Activated CD8-positive, alpha-beta memory T cell treated with anti-CD3 and anti-CD28 coated beads, Interleukin-2, amount 50 U/mL, for 4 hours (primary cell): ENCODE results near the gene CT55.
"Not testable (repeated sequence)": the region's sequence is repeated elsewhere in the genome, so short reads cannot be mapped to it uniquely, and the experiment has no call there.

ENCODE experiments used
- DNase-seq: peaks from one replicate; pipeline ENCODE4 v3.0.0-alpha.2; 2020

Gene CT55, protein sequence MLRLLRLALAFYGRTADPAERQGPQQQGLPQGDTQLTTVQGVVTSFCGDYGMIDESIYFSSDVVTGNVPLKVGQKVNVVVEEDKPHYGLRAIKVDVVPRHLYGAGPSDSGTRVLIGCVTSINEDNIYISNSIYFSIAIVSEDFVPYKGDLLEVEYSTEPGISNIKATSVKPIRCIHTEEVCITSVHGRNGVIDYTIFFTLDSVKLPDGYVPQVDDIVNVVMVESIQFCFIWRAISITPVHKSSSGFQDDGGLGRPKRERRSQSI

DNA sequence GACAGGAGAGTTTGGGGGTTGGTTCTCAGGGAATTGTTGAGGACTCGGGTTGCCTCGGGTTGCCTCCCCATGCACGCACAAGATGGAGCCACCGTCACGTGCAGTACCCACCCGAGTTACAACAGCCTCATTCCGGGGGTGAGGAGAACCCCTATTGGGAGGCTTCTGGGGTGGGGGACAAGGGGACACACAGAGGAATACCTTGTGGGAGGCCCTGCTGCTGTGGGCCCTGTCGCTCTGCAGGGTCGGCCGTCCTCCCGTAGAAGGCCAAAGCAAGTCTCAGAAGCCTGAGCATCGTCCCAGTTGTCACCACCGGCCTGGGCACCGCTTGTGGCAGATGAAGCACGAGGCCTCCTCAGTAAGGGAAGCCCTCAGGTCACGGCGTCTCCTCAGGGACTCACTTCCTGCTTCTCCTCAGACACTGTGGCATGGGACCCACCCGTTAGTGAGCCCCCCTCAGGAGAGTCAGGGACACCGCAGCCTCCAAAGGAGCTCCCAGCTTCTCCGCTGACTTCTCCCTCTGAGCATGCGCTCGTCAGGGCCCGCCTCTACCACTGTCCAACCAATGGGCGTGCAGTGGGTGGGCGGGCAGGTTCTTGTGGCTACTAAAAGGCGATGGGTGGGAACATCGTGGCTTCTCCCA, at the start of gene CT55:
TSS of gene CT55 (minus strand) at position 522 of the 643 bp plus-strand sequence. CDS start at position 295, 227 bp downstream.
- no peak for DNase-seq

DNA sequence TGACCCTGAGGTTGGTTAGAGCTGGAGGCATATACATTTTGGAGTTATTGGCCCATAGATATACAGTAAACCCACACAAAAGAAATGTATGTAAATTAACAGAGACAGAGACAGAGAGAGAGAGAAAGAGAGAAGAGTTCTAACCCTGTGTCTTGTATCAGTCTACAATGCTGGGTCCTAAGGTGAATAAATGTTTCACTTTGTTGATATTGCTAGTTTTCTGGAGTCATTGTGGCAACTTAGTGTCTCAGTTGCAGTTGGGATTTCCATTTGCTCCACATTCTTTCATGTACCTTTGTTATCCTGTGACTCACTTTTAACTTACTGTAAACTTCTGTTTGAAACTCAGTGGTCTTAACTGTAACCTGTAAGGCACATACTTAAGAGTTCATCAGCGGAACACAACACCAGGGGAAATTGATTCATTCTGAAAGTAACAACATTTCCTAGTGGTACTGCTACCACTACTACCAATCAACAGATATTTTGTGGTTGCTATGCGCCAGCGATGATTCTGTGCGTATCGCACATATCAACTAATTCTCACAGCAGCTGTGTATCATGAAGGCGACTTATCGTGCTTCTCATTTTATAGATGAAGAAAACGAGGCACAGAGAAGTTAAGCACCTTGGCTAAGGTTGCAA, 42.1 kb upstream of the CT55 start:
- no peak for DNase-seq

DNA sequence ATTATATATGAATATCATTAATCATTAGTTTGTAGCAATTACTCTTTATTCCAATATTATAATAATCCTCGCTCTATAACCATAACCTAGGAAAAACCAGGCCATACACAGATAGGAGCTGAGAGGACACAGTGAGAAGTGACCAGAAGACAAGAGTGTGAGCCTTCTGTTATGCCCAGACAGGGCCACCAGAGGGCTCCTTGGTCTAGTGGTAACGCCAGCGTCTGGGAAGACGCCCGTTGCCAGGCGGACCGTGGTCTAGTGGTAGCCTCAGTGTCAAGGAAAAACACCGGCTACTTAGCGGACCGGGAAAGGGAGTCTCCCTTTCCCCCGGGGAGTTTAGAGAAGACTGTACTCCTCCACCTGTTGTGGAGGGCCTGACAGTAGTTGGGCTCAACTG, 35.2 kb upstream of the CT55 start:
- DNase-seq = peak; percentile 31

DNA sequence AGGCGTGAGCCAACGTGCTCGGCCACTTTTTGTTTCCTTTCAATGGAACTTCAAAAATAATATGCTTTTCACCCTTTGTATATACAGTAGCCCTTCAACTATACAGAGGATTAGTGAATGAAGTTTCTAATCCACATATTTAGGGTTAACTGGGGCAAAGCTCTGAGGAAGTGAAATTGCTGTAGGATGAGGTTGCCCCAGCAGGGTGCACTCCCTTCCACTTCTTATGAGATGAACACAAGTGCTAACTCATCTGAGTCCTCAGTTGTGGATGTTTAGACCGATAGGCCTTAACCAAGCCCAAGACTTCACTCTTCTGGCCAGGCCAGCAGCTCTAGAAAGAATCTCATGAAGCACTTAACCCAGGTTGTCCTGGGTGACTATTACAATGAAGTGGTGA, 29.1 kb upstream of the CT55 start:
- no peak for DNase-seq

DNA sequence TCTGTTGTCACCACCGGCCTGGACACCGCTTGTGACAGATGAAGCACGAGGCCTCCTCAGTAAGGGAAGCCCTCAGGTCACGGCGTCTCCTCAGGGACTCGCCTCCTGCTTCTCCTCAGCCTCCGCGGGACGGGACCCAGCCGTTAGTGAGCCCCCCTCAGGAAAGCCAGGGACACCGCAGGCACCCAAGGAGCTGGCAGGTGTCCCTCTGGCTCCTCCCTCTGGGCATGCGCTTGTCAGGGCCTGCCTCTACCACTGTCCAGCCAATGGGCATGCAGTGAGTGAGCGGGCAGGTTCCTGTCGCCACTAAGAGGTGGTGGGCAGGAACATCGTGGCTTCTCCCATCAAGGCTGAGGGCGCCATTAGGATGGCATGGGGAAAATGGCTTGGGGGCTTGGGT, 23.5 kb upstream of the CT55 start:
- DNase-seq = no peak

DNA sequence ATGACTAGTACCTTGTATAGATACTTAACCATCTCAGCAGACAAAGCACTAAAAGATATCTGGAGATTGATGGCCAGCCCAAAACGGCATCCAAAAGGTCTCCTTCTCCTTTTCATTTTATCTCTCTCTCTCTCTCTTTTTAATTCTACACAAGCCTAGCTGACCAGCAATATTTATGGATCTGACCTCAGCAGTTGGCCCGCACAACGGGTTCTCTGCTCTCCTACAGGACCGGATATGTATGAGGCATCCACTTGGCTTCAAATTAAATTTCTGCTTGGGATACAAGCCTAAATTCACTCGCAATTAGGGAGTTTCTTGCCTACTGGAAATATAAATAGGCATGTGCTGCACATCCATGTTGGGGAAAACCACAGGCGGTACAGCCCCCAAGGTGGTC, 22.5 kb upstream of the CT55 start:
- DNase-seq = no peak

DNA sequence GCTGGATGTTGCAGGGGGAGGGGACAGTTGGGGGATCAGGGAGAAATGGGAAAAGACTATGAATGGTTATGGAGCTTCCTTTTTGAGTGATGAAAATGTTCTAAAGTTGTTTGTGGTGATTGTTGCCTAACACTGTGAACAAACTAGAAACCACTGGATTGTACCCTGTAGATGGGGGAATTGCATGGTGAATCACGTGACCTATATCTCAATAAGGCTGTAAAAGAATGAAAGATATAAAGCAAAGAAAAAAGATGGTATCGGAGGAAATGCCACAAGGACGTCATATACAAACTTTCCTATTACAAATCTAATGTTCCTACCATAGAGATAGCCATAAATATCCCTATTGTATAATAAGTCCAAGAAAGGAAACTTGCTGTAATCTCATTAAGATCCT, 20.6 kb upstream of the CT55 start:
- no peak for DNase-seq

DNA sequence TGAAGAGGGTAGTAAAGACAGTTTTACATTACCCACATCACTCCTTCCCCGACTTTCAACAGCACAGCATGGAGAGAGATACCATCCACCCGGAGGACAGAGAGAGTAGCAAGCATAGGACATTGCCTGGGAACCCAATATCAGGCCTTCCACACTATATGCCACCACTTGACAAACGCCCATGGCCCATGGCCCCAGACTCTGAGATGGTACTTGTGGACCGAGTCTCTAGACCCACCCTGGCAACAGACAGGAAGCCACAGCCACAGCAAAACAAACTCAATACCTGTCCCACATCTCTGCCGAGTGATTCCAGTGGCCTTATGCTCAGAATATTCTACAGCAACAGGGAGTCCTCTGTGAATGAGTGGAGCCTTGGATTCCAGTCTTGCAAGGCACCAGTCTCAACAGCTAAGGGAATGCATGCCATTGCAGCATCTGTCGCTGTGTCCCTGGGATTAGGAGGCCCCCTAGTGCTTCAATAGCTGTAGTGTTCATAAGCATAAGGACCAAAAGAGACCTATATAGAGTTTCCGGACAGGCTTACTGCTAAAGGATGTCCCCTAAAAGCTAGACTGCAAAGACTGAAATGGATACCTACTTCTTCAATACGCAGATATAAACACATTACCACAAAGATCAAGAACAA, 14.7 kb upstream of the CT55 start:
- DNase-seq = no peak

DNA sequence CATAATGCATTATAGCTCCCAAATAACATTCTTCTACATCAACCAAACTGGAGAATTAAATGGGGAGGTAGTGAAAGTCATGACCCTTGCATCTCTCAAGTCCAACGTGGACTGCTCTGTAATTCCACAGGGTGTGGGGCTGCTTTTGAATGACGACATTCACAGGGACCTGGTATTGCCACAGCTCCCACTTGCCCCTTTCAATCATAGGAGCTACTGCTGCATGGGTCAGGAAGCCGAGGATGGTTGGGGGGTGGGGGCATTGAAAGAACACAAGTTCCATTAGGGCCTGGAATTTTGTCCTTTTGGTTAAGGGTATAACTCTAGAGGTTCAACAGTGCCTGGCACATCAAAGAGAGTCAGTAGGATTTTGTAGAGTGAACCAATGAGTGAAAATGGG, 7.4 kb upstream of the CT55 start:
- DNase-seq = no peak

DNA sequence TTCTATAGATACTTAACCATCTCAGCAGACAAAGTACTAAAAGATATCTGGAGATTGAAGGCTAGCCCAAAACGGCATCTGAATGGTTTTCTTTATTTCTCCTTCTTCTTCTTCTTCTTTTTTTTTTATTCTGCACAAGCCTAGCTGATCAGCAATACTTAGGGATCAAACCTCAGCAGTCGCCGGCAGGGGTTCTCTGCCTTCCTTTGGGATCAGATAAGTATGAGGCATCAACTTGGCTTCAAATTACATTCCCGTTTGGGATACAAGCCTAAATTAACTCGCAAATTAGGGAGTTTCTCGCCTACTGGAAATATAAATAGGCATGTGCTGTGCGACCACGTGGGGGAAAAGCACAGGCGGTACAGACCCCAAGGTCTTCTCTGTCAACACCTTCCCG, 730 bp downstream of the CT55 start:
- DNase-seq = no peak

DNA sequence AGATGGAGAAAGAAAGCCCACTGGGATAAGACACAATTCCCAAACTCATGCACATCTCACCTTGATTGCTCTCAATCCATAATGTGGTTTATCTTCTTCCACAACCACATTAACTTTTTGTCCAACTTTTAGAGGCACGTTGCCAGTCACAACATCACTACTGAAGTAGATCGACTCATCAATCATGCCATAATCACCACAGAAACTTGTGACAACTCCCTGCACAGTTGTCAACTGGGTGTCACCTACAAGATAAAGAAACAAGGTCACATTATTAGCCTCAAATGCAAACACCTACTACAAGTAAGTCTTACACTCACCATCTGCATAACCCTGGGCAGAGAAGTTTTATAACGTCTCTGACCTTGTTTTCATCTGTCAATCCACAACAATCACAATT, 1.7 kb downstream of the CT55 start:
- DNase-seq = not testable (repeated sequence)

DNA sequence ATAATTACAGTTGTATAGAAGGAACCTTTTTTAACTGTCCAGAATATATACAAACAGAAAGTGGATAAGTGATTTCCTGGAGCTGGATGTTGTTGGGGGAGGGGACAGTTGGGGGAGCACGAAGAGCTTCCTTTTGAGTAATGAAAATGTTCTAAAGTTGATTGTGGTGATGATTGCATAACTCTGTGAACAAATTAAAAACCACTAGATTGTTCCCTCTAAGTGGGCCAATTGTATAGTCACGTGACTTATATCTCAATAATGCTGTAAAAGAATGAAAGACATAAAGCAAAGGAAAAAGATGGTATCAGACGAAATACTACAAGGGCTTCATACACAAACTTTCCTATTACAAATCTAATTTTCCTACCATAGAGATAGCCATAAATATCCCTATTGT, 2.7 kb downstream of the CT55 start:
- DNase-seq = no peak

DNA sequence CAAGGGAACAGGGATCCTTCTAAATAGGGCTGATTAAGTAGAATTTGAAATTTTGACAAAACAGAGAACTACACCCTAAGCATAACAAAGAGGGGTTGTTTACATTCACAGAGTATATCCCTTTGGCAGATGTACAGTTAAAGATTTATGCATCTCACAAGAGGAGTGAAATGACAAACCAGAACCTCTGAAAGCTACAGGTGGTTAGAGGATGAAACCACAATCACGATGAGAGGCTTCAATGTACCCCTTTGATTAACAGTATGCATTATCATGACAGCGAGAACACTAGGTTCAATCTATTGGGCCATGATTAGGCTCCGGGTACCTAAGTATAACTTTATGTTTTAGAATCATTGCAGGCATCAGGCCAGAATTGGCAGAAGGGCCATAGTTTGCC, 16.5 kb downstream of the CT55 start:
- DNase-seq = not testable (repeated sequence)

DNA sequence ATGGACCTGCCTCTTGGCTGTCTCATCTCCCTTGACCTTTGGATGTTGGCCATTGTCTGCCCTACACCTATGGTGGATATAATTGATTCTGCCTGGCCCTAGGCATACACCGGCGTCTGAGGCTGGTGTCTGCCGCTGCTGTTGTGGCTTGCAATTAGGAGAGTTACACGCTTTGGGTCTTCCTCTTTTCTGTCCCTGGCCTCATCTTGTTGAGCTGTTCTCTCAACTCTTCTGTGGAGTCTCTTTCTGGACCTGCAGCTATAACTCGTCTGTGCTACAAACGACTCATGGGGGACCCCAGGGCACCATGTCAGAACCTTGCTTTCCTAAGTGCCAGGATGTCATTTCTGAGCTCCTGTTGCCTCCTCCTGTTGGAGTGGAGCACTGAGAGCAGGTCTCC, 45.1 kb downstream of the CT55 start:
- DNase-seq = not testable (repeated sequence)

DNA sequence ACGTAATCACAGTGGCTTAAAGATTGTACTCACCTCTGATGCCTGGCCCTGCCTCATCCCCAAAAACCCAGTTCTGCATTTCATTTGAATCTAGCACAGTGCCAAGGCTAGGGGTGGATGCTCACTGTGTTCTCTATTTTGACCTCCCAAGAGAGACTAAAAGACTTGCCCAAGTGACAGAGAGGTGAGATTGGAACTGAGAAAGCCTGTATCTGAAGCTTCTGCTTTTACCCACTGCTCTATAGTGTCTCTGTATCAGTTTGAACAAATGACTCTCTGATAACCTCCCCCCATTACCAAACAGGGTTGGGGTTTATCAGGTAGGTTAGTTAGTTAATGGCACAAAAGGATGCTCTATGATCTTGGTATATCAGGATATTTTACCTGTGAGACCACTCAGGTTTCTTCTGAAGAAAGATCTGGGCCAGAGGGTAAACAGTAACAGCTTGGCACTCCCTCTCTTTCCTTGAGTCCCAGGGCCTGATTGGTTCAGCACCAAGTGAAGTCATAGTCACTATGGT, 51.1 kb downstream of the CT55 start, which contains the start of gene ETDB:
TSS of gene ETDB (minus strand) at position 471 of the 521 bp plus-strand sequence. CDS start 1,265 bp downstream, outside the sequence.
- not testable (repeated sequence) for DNase-seq

DNA sequence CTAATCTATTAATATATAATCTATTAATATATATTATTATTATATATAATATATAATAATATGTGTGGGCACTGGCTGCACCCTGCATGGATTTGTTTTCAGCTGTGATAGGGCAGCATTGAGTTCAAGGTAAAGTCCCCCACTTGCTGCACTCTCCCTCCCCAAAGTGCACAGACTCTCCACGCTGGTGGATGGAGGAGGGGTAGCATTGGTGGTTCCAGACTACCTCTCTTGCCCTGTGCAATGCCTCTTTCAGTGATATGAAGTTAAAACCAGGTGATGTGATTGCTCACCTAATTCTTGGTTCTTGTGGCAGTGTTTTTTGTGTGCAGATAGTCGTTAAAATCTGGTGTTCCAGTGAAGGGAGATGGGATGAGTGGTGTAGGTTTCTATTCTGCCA, 55.1 kb downstream of the CT55 start:
- not testable (repeated sequence) for DNase-seq

DNA sequence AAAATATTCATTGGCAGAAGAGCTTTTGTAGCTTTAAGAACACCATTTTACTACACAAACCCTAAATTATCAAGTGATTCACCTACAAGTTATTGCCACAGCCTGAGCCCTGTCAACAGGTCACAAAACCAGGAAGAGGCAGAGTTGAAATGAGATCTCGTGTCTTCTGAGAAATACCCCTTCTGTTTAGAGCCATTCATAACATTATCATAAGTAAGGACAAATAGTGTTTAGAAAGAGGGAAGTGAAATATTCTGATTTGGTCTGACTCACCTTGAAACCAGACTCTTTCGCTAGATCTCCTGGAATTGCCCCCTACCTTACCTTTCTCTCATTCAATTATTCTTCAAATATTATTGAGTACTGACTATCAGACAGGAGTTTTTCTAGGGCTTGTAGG, 56.8 kb downstream of the CT55 start:
- DNase-seq = no peak

DNA sequence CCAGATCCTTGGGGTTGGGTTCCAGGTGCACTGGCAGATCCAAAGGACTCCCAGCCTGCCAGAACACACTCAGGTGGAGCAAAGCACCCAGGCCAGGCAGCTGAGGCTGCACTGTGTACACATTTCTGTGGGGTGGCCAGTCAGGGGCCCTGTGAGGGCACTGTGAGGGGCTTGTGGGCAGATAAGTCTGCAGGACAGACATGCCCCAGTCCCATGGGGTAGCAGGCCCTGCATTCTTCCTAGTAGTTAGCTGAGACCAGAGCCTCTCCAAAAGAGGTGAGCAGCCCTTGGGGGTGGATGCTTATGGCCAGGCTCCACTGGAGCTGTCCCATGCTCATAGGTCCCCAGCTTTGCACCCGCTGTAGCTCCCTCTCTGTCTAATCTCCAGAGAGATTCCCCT, 58.5 kb downstream of the CT55 start:
- no peak for DNase-seq

DNA sequence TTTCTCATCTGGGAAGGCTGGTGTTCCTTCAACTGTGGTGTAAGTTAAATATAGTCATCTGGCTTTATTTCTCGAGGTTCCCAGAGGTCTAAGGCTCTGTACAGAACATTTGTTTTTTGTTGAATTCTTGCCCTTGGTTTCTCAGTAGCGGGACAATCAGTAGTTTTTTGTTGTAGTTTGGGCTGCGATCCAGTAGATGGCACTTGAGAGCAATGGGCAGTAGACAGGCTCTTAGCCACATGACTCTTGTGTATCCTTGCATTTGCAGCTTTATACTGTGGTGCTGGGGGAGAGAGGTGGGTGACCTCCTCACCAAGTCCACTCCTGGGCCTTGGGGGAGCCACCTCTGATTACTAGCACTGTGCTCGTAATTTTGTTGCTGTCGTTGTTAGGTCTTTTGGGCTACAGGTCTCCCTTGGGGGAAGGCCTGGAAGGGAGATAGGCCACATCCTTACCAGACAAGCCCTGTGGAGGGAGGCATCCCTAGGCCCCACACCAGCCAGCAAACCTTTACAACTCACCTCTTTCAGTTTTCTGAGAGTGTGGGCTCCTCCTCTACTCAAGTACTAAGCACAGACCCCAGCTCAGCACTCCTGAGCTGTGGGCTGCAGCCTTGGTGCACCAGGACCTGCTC, 59.0 kb downstream of the CT55 start:
- peak; percentile 29 for DNase-seq

DNA sequence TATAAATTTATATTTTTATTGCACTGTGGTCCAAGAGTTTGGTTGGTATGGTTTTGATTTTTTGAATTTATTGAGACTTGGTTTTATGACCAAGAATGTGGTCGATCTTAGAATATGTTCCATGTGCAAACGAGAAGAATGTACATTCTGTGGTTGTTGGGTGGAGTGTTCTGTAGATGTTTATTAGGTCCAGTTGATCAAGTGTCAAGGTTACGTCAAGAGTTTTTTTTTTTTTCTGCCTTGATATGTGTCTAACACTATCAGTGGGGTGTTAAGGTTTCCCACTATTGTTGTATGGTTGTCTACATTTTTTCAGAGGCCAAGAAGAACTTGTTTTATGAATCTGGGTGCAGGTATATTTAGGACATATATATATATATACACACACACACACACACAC, 61.6 kb downstream of the CT55 start:
- no peak for DNase-seq
